Stimulated activated CD4-positive, alpha-beta T cell treated with anti-CD3 and anti-CD28 coated beads, Interleukin-12 subunit alpha, Interleukin-12 subunit beta, amount 100 ng/mL, for 4 hours (primary cell): ENCODE measurements around the gene NENF.
"Not testable (repeated sequence)": the region's sequence is repeated elsewhere in the genome, so short reads cannot be mapped to it uniquely, and the experiment has no call there.

Experiments used
- DNase-seq: peaks from one replicate; pipeline ENCODE4 v3.0.0-alpha.2; 2020

The NENF gene

GRCh38 chr1:212461916-212462660 is 29.4 kb downstream of the NENF start:
- no peak for DNase-seq

GRCh38 chr1:212463565-212464285 is 31.0 kb downstream of the NENF start:
- DNase-seq: no peak

GRCh38 chr1:212465311-212465710 is 32.6 kb downstream of the NENF start:
- no peak for DNase-seq

- DNase-seq: no peak
These were observed 33.7 kb downstream of the NENF start for GRCh38 chr1:212466437-212466836.

GRCh38 chr1:212466898-212467650 is 34.4 kb downstream of the NENF start:
- DNase-seq: no peak

- no peak for DNase-seq
These were observed 35.2 kb downstream of the NENF start for GRCh38 chr1:212467843-212468482.

GRCh38 chr1:212470059-212470458 is 37.3 kb downstream of the NENF start:
- DNase-seq: no peak

GRCh38 chr1:212471286-212471685 is 38.6 kb downstream of the NENF start:
- DNase-seq: no peak

GRCh38 chr1:212471891-212472675 is 39.4 kb downstream of the NENF start:
- DNase-seq: no peak

GRCh38 chr1:212473729-212474128 is 41.0 kb downstream of the NENF start:
- no peak for DNase-seq

GRCh38 chr1:212475151-212475550 is 42.4 kb downstream of the NENF start:
- no peak for DNase-seq

- DNase-seq: not testable (repeated sequence)
These were observed 43.1 kb downstream of the NENF start for GRCh38 chr1:212475831-212476230.

- peak; percentile 65 for DNase-seq
These were observed 44.4 kb downstream of the NENF start for GRCh38 chr1:212477014-212477679.

GRCh38 chr1:212477680-212478466 is 45.2 kb downstream of the NENF start:
- DNase-seq: no peak

GRCh38 chr1:212478467-212479025 is 45.8 kb downstream of the NENF start:
- no peak for DNase-seq

- no peak for DNase-seq
These were observed 46.5 kb downstream of the NENF start for GRCh38 chr1:212479188-212479587.

- DNase-seq: not testable (repeated sequence)
These were observed 48.2 kb downstream of the NENF start for GRCh38 chr1:212480711-212481437.

GRCh38 chr1:212481438-212481767 is 48.7 kb downstream of the NENF start:
- no peak for DNase-seq

GRCh38 chr1:212482006-212482636 is 49.4 kb downstream of the NENF start:
- DNase-seq: no peak
